CD4-positive, alpha-beta T cell treated with Interleukin-21 for 1 hour (primary cell): ENCODE results near the gene CD55.

Source experiments
- DNase-seq: peaks from one replicate; pipeline ENCODE4 v3.0.0-alpha.2; 2020

The CD55 gene

DNA sequence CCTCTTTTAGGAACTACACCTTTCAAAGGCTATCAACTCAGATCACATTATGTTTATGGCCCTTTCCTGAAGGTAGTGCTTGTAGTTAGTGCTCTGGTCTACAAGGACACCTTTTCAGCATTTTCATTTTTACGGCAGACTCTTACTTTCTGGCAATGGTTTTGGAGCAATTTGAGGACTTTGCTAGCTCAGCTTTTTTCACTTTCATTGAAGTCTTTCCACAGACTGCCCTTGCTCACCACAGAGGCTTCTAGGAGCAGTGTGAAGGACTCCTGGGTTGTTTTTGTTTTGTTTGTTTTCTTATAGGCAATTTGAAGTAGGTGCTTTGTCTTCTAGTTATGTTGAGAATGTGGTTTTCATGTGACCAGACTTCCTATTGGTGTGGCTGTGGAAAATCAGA is 43.1 kb downstream of the CD55 start:
- DNase-seq = no peak

DNA sequence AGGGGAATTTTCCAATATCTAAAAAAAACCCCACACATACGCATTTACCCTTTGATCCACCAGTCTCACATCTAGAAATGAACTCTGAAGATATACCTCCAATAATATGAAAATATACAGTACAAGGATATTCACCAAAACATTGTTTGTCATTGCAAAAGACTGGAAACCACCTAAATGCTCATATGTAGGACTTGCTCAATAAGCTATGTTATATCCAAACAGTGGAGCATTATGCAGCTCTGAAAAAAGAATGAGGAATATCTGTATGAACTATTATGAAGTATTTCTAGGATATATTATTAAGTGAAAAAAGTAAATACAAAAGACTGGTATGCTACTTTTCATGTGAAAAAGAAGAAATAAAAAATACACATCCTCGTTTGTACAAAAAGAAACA is 43.6 kb downstream of the CD55 start:
- DNase-seq = no peak

DNA sequence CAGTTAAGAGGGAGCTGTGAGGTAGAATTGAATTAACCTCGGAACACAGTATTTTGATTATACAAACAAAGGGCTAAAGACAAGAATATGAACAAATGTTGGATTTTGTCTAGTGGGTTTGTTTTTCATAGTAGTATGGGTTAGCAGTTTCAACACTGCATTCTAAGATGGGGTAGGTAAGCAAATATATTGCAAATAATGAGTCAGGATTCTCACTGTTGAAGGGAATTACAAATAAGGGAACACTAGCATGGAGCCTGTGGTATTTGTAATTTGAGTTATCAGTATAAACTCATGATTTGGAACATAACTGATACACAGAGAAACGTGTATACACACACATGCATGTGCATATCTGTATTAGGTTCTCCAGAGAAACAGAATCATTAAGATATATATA is 44.5 kb downstream of the CD55 start:
- no peak for DNase-seq

DNA sequence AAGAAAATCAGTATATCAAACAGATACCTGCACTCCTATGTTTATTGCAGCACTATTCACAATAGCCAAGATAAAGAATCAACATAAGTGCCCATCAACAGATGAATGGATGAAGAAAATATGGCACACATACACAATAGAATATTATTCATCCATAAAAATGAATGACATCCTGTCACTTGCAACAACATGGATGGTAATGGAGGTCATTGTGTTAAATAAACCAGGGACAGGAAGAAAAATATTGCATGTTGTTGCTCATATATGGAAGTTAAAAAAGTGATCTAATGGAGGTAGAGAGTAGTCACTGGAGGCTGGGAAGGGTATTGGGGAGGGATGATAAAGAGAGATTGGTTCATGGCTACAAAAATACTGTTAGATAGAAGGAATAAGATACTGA is 67.2 kb downstream of the CD55 start:
- no peak for DNase-seq

DNA sequence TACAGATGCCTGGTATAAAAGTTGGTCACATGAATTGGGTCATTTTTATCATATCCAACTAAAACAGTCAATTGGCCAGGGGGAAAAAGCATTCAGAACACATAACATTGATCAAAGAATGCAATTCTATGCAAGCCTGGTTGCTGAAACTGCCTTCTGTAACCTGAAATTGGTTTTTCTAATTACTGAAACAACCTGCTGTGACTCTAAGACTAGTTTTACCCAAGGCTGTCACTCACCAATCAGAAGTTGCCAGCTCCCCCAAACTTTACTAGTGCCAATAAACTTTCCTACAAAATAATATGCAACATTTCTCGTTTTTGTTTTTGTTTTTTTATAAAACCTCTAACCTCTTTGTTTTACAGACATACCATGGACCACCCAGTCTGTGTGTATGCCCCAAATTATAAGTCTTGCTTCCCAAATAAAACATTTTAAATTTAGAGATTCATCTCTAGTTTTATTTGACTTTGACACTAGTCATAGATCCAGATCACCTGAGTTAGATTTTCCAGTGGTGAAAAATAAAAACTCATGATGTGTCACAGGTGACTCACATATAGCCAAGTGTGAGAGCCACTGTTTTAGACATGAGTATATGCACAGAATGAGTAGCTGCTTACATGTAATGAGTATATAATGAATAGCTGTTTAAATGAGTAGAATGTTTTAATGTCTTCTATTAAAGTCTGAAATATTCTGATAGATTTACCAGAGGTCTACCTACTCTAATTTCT is 68.4 kb downstream of the CD55 start:
- no peak for DNase-seq

DNA sequence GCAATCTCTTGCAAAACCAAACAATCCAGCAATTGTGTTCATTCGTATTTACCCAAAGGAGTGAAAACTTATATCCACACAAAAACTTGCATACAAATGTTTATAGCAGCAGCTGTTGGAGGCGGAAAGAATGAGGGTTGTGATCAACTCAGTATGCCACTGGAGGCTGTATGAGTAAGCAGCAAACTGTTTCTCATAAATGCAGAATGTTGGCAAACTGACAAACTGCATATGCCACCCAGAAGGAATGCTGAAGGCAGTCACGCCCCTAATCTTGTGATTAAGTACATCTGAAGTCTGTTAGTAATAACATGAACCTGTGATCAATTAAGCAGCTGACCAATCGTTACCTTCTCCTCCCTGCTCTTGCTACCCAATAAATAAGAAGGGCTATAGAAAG is 72.1 kb downstream of the CD55 start:
- no peak for DNase-seq

DNA sequence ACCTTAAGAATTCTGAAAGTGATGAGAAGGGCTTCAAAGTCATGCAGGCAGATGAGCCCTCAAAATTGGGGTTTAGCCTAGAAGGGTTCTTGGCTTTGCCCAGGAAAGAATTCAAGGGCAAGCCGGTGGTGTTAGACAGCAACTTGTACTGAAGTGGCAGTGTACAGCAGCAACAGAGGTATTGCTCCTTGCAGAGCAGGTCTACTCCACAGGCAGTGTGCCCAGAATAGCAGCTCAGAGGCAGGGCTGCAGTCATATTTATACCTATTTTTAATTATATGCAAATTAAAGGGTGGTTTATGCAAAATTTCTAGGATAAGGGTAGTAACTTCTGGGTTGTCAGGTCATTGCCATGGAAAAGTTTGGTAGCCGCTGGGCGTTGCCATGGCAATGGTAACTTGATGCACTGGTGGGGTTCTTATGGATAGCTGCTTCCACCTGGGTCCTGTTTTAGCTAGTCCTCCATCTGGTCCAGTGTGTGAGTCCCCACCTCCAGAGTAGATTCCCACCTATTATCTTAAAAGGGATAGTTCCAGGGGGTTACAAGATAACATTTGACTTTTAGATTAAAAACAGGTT is 74.8 kb downstream of the CD55 start:
- DNase-seq = no peak

DNA sequence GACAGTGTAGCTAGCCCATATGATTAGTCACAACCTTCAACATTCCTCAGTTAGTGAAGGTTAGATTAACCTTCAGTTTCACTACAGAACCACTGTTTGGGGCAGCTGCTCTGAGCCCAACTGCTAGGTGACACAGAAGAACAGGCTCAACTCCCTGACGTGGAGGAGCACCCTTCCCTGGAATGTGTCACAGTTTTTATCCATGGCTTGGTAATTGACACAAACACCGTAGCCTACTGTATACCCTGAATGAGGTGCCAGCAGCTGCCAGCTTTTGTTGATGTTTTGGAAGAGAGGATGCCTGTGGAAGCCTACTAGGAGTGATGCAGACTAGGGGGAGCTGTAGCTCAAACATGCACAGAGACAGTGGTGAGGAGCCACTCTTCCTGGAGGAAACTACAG is 76.0 kb downstream of the CD55 start:
- no peak for DNase-seq

DNA sequence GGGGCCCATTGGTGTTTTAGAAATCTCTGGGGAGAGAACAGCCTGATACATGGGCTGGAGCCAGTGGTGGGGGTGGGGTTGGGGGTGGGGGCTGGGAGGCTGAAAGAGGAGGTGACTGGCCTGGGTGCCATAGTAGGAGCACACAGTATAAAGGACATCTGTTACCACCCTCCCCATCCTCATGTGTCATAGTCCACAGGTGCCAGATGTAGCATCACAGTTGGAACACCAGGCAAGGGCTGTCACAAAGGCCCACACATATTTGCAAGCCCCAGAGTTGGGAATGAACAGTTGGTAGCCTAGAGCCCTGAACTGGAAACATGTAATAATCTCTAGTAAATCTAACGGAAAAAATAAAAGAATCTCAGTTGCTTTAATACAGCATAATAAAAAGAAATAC is 77.5 kb downstream of the CD55 start:
- DNase-seq = no peak

DNA sequence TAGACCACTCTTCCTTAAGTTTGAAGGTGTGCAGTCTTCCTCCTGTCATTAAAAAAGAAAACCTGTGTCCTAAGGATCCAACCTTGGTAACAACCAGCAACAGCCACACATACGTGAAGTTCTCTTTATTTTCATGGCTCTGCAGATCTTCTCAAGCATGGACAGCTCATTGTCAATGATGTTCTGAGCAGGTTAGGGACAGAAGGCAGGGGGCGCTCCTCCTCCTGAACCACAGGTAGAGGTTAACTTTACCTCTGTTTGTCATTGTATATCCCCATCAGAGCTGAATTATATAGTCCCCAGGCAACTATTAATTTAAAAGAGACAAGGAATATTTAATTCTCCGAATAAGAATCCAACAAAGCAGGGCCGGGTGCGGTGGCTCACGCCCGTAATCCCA is 80.1 kb downstream of the CD55 start:
- no peak for DNase-seq

DNA sequence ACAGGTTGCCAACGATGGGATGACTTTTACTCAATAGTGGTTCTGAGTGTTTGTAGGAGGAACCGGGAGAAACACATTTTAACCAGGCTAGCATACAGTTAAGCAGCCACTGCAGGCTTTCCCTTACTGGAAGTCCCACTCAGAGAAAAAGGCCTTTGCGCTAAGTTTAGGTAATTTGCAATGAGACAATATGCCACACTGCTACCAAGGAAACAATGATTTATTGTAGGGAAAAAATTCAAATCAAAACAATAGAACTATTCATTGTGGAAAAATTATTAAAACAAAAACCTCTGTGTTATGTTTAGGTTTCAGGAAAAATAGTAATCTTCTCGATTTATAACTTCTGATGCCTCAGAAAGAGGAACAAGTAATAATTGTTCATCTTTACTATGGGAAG is 81.3 kb downstream of the CD55 start:
- no peak for DNase-seq

DNA sequence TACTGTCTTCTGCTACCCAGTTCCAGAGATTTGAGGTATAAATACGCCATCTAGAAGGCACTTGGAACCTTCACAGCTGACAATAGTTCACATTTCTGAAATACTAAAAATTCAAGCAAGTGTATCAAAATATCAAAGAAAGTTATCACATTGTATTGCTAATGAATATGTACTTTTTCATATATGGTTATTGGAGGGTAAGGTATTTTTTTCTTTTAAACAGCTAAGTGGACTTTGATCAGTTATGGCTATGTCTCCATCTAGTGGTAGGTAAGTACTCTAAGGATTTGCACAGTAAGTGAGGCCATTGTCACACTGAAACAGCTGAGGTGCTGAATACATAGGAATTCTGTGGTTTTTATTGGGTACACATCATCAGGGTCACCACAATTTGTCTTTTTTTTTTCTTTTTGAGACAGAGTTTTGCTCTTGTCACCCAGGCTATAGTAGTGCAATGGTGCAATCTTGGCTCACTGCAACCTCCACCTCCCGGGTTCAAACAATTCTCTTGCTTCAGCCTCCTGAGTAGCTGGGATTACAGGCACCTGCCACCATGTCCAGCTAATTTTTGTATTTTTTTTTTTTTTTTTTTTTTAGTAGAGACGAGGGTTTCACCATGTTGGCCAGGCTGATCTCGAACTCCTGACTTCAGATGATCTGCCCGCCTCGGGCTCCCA is 83.5 kb downstream of the CD55 start:
- peak; percentile 67 for DNase-seq

DNA sequence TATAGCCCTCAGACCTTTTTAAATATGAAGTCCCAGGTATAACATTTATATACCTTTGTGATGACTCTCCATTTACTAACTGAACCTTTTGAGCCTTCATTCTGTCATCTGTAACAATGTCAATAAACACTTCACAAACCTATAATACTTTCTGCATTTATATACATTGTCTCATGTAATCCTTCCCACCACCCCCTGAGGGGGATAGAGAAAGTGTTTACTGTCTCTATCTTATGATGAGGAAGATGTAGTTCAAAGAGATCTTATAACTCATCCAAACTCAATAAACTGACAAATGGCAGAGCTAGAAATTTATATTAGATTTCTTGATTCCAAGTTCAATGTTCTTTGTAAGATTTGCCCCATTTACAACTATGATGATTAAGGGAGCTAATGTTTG is 84.3 kb downstream of the CD55 start:
- no peak for DNase-seq

DNA sequence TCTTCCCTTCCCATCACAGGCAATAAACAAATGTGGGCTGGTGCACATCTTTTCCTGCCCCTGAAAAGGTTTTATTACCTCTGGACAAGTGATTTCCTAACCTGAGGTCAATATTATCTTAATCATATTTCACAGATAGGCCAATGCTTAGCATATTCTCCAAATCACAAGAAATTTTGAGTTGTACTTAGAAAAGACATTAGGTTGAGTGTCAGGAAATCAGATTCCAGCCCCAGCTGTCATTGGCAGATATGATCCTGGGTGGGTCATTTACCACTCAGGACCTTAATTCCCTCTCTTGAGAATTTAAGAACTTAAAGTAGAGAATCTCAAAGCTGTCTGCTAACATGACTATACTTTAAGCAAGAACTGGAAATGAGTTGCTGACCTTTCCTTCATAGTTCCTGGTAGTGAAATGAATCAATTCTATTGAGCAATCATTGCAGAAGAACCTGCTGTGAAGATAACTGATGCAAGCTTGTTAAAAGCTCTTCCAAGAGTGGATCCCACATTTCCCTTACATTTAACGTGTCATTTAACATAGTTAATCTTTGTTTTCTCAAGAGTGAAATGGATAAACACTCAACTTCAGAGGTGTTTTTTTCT is 86.3 kb downstream of the CD55 start:
- no peak for DNase-seq
